ENCODE results near the gene SCARB1. TPM values are rescaled to one million over a fixed set of nuclear protein-coding genes. Genes with fewer than 3 reads are reported as not detected.

The SCARB1 gene
- total and polyA plus RNA-seq, 2 donors (not counting 3 experiments of a cell fraction or from before 2014, with no cell fraction given): 125 to 141 TPM

- no peak overlapping the region for H3K9ac ChIP-seq (replicated peaks; ENCODE audit: extremely low read depth, insufficient read depth, low read length)
- intact Hi-C loops (cut with micrococcal nuclease) (loop anchor here (1.0 to 5.0 kb wide), 4 partner anchors 33 to 869 kb away; partner anchors contain the start of gene SCARB1), dilution Hi-C loops (cut with MboI; ENCODE audit: extremely low pct_ligation_motif_present, low sequenced_read_pairs) (no loop called here)
- H3K79me2 ChIP-seq (ENCODE audit: control insufficient read depth, insufficient read depth, low read length): peaks cover 13% of the 10 kb centered on the region
- no peak for TF ChIP-seq POLR2AphosphoS5 (IDR thresholded peaks at IDR 0.05; ENCODE audit: insufficient read depth, low read depth, low read length)
- peak; percentile 90 to 97 for TF ChIP-seq CTCF (IDR thresholded peaks at IDR 0.05; ENCODE audit: extremely low read depth in 1 of 2, insufficient read depth in 1 of 2, low read depth in 1 of 2, low read length in 2 of 2)
- no peak for TF ChIP-seq MAX (IDR thresholded peaks at IDR 0.05; ENCODE audit: insufficient read depth, insufficient read length)
- TF ChIP-seq JUN (IDR thresholded peaks at IDR 0.05; ENCODE audit: borderline replicate concordance, insufficient read depth, insufficient read length, low read depth): no peak
- TF ChIP-seq GATA2 (IDR thresholded peaks at IDR 0.05; ENCODE audit: insufficient read depth, insufficient read length, low read depth, low read length): no peak
- TF ChIP-seq POLR2A (IDR thresholded peaks at IDR 0.05; ENCODE audit: low read depth, low read length): peak; percentile 22
- no peak for TF ChIP-seq FOS (IDR thresholded peaks at IDR 0.05; ENCODE audit: borderline replicate concordance, insufficient read depth, low read length)
- no peak for TF ChIP-seq EZH2 (IDR thresholded peaks at IDR 0.05; ENCODE audit: borderline replicate concordance, low read depth, low read length, severe bottlenecking)
- no peak for TF ChIP-seq MYC (IDR thresholded peaks at IDR 0.05; ENCODE audit: low read depth, low read length)
- H3K27me3 ChIP-seq (ENCODE audit: control insufficient read depth in 2 of 2, insufficient read depth in 2 of 2, low read length in 2 of 2): no peaks in the 10 kb centered on the region
- FAIRE-seq: peak; percentile 89
- H3K9me1 ChIP-seq (replicated peaks; ENCODE audit: control insufficient read depth, extremely low read depth, insufficient read depth, low read length): no peaks in the 10 kb centered on the region
- H3K36me3 ChIP-seq (ENCODE audit: control insufficient read depth in 2 of 2, extremely low read depth in 1 of 2, insufficient read depth in 2 of 2, low read length in 2 of 2): peaks cover 9 to 12% of the 10 kb centered on the region in 2 experiments
- H4K20me1 ChIP-seq (replicated peaks; ENCODE audit: control insufficient read depth, extremely low read depth, insufficient read depth, low read length): peaks cover 9% of the 10 kb centered on the region
- H3K27ac ChIP-seq (ENCODE audit: insufficient read depth, low read depth, low read length): no peak overlapping the region
- peak; percentile 95 for DNase-seq (ENCODE audit: low read depth, low spot score)
- ChIA-PET POLR2A (interaction anchor here (0.5 to 1.5 kb wide), 5 partner anchors 10 to 34 kb away, joined by 3 to 15 read pairs (median 4); no protein-coding TSS in a partner anchor), CTCF (interaction anchor here (0.6 to 7.4 kb wide), 42 partner anchors 8 to 874 kb away, joined by 3 to 232 read pairs (median 5); partner anchors contain the start of gene SCARB1)
- no peaks in the 10 kb centered on the region for H3K9me3 ChIP-seq (replicated peaks; ENCODE audit: control insufficient read depth, insufficient read depth, low read length)
- BruUV-seq (replicated peaks): no TSS peak
- no peak overlapping the region for H3K4me2 ChIP-seq (ENCODE audit: insufficient read depth, low read length)
- H2AFZ ChIP-seq (ENCODE audit: low read depth, low read length): no peak overlapping the region
- peaks cover 22% of the 10 kb centered on the region for H3K4me1 ChIP-seq (ENCODE audit: control insufficient read depth, extremely low read depth, insufficient read depth, low read length)
- no peak overlapping the region for H3K4me3 ChIP-seq (replicated peaks in 1 of 3; ENCODE audit: insufficient read depth in 1 of 3, low read depth in 1 of 3, low read length in 3 of 3)
Measured at GRCh38 chr12:124906606-124907261, 43.1 kb upstream of the SCARB1 start.
